Fibroblast of lung (primary cell): ENCODE results near the gene SEC16A. TPM values are rescaled to one million over a fixed set of nuclear protein-coding genes. Genes with fewer than 3 reads are reported as not detected.
"Not testable (repeated sequence)": the region's sequence is repeated elsewhere in the genome, so short reads cannot be mapped to it uniquely, and the experiment has no call there.

ENCODE experiments used
- DNase-seq, 2 donors: peaks; one replicate each; pipeline versions ENCODE4 v3.0.0 to v3.0.0-alpha.2; 2010; ENCODE audit warnings: low read depth in 2 of 2
- H2AFZ ChIP-seq: 2 replicates; pipeline ENCODE4 v1.5.1; 2012; ENCODE audit warnings: low read length, control low read depth, inconsistent platforms
- H3K27ac ChIP-seq: 2 replicates; pipeline ENCODE4 v1.5.1; 2011; ENCODE audit warnings: low read length, control low read depth; ENCODE audit not compliant: insufficient read depth
- H3K27me3 ChIP-seq: 2 replicates; pipeline ENCODE4 v1.5.1; 2011; ENCODE audit warnings: mild to moderate bottlenecking, low read length; ENCODE audit not compliant: control insufficient read depth, insufficient read depth
- H3K36me3 ChIP-seq: 2 replicates; pipeline ENCODE4 v1.5.1; 2011; ENCODE audit warnings: low read length; ENCODE audit not compliant: control insufficient read depth, insufficient read depth
- H3K4me1 ChIP-seq: 2 replicates; pipeline ENCODE4 v1.5.1; 2011; ENCODE audit warnings: low read length; ENCODE audit not compliant: control insufficient read depth, insufficient read depth; ENCODE audit errors: extremely low read depth
- H3K4me2 ChIP-seq: 2 replicates; pipeline ENCODE4 v1.5.1; 2011; ENCODE audit warnings: low read length, control low read depth; ENCODE audit not compliant: insufficient read depth; ENCODE audit errors: extremely low read depth
- H3K4me3 ChIP-seq, 4 experiments: fragments of 200-600 bp in 1 of 4; sonication (generic) in 1 of 4; replicated peaks in 1 of 4; 2 replicates each; pipeline ENCODE4 v1.5.1; 2011 to 2016; ENCODE audit warnings: low read length in 4 of 4, low read depth in 3 of 4, mild to moderate bottlenecking in 3 of 4, control low read depth in 2 of 4, inconsistent platforms in 1 of 4, mixed read lengths in 1 of 4; ENCODE audit not compliant: insufficient read depth in 1 of 4; ENCODE audit errors: control extremely low read depth in 1 of 4
- H3K79me2 ChIP-seq: 2 replicates; pipeline ENCODE4 v1.5.1; 2012; ENCODE audit warnings: mild to moderate bottlenecking, low read length, inconsistent platforms; ENCODE audit not compliant: control insufficient read depth, insufficient read depth
- H3K9ac ChIP-seq: 2 replicates; pipeline ENCODE4 v1.5.1; 2011; ENCODE audit warnings: mild to moderate bottlenecking, low read length, control low read depth; ENCODE audit not compliant: insufficient read depth
- H3K9me3 ChIP-seq: 2 replicates; pipeline ENCODE4 v1.5.1; 2012; ENCODE audit warnings: low read depth, low read length; ENCODE audit not compliant: control insufficient read depth, insufficient read depth
- H4K20me1 ChIP-seq: 2 replicates; pipeline ENCODE4 v1.5.1; 2011; ENCODE audit warnings: low read length; ENCODE audit not compliant: control insufficient read depth, insufficient read depth; ENCODE audit errors: extremely low read depth
- EZH2 ChIP-seq: IDR thresholded peaks from 2 replicates; pipeline ENCODE4 v1.5.1; 2012; ENCODE audit warnings: low read length, control low read depth, mild to moderate bottlenecking; ENCODE audit errors: missing control alignments
- polyA plus RNA-seq, 2 donors: library from polyadenylated mRNA; depleted of rRNA in 1 of 2; stranded (reverse) in 1 of 2; unstranded in 1 of 2; fragments of >200 nt; gene quantifications; 2 replicates each; pipeline ENCODE4 v1.2.1, GENCODE V29; 2011 to 2012; ENCODE audit warnings: missing spikeins in 1 of 2
- total RNA-seq: library from RNA; depleted of rRNA; stranded (reverse); fragments of >200 nt; gene quantifications from 2 replicates; pipeline ENCODE4 v1.2.1, GENCODE V29; 2014
- TF ChIP-seq, protein P1 (sequence below), 2 donors: IDR thresholded peaks in 1 of 2; conservative IDR thresholded peaks in 1 of 2; 1 replicate in 1 of 2; 2 replicates in 1 of 2; pipeline ENCODE4 v1.5.1; 2011 to 2012; ENCODE audit warnings: low read length in 2 of 2, control low read depth in 1 of 2, inconsistent platforms in 1 of 2, low read depth in 1 of 2, mild to moderate bottlenecking in 1 of 2

Gene SEC16A
- total and polyA plus RNA-seq, 2 donors (not counting 1 experiment from before 2014, with no cell fraction given): 17.8 to 23.9 TPM

DNA sequence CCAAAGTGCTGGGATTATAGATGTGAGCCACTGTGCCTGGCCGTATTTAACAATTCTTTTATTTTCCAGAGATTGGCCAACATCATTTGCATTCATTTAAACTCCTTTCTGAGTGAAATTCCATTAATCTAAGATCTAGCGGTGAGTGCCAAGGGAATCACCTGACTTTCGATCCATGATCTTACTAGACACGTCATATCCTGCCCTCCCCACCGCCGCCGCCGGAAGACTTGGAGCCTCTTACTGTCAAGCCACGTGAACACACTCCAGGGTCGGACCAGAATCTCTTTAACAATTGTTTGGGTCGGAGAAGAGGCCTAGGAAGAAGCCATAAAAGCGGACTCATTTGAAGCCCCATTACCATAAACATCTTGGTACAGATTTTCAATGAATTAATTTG, 56.1 kb downstream of the SEC16A start:
- Histone ChIP-seq H3K79me2 (no peaks in the 10 kb centered on the region), H3K4me1 (no peaks in the 10 kb centered on the region), H3K36me3 (peaks cover 35% of the 10 kb centered on the region), H3K4me2 (no peak overlapping the region), H3K9me3 (no peaks in the 10 kb centered on the region), H3K9ac (no peak overlapping the region), H3K27me3 (no peaks in the 10 kb centered on the region), H2AFZ (no peak overlapping the region), H3K4me3 (no peak overlapping the region), H4K20me1 (no peaks in the 10 kb centered on the region), H3K27ac (no peak overlapping the region)
- TF ChIP-seq, protein P1, sequence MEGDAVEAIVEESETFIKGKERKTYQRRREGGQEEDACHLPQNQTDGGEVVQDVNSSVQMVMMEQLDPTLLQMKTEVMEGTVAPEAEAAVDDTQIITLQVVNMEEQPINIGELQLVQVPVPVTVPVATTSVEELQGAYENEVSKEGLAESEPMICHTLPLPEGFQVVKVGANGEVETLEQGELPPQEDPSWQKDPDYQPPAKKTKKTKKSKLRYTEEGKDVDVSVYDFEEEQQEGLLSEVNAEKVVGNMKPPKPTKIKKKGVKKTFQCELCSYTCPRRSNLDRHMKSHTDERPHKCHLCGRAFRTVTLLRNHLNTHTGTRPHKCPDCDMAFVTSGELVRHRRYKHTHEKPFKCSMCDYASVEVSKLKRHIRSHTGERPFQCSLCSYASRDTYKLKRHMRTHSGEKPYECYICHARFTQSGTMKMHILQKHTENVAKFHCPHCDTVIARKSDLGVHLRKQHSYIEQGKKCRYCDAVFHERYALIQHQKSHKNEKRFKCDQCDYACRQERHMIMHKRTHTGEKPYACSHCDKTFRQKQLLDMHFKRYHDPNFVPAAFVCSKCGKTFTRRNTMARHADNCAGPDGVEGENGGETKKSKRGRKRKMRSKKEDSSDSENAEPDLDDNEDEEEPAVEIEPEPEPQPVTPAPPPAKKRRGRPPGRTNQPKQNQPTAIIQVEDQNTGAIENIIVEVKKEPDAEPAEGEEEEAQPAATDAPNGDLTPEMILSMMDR (conservative IDR thresholded peaks at IDR 0.05 in 1 of 2, IDR thresholded peaks at IDR 0.05 in 1 of 2; ENCODE audit: low read depth in 1 of 2, low read length in 2 of 2): no peak
- TF ChIP-seq EZH2: no peak
- DNase-seq: peak in 1 of 2 donors; percentile 51

DNA sequence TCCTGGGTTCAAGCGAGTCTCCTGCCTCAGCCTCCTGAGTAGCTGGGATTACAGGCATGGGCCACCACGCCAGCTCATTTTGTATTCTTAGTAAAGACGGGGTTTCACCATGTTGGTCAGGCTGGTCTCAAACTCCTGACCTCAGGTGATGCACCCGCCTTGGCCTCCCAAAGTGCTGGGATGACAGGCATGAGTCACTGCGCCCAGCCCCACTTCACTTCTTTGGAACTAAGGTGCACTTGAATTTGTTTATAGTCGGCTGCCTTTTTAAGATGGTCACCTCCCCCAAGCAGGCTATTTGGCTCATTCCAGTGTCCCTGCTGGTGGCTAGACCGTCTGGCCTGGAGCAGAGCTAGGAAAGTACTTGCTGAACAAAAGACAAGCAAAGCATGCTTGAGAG, 57.5 kb downstream of the SEC16A start:
- not testable (repeated sequence) for H3K4me2 ChIP-seq, H3K9me3 ChIP-seq, H3K27me3 ChIP-seq, H3K9ac ChIP-seq, H3K27ac ChIP-seq, DNase-seq, H4K20me1 ChIP-seq, H2AFZ ChIP-seq, H3K79me2 ChIP-seq, H3K4me1 ChIP-seq, H3K4me3 ChIP-seq
- peaks cover 32% of the 10 kb centered on the region for H3K36me3 ChIP-seq

DNA sequence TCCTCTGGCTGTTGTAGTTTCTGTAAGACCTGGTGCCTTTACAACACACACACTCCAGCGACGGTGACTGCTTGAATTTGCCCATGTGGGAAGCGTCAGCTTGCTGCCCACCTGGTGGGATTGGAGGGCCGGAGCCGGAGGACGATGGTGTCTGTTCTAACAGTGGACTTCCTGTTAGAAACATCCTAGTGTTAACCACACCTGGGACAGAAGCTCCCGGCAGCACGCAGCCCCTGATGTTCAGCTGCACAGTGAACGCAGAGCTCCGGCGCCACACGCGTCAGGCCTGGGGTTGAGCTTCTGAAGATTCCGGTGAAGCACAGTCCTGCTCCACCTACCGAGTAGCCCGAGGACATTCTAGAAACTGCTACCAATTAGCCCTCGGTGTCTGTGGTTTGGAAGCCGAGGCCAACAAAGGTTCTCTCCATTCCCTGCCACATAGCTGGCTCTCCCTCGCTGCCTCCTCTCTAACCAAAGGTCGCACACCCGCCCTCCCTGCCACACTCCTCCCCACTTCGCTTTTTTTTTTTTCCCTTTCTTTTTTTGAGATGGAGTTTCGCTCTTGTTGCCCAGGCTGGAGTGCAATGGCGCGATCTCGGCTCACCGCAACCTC, 58.0 kb downstream of the SEC16A start:
- no peak overlapping the region for H3K4me3 ChIP-seq
- H3K9me3 ChIP-seq: no peaks in the 10 kb centered on the region
- no peak overlapping the region for H3K27ac ChIP-seq
- peaks cover 32% of the 10 kb centered on the region for H3K36me3 ChIP-seq
- no peak for TF ChIP-seq EZH2
- TF ChIP-seq, protein P1 (conservative IDR thresholded peaks at IDR 0.05 in 1 of 2, IDR thresholded peaks at IDR 0.05 in 1 of 2; ENCODE audit: low read depth in 1 of 2, low read length in 2 of 2): no peak
- H3K4me1 ChIP-seq: no peaks in the 10 kb centered on the region
- DNase-seq: no peak
- no peaks in the 10 kb centered on the region for H3K27me3 ChIP-seq
- no peaks in the 10 kb centered on the region for H4K20me1 ChIP-seq
- no peak overlapping the region for H3K4me2 ChIP-seq
- no peak overlapping the region for H2AFZ ChIP-seq
- H3K9ac ChIP-seq: no peak overlapping the region
- H3K79me2 ChIP-seq: no peaks in the 10 kb centered on the region
